K562 (cell line): Measurements from ENCODE around the gene ASB2.

Experiments used
- BCL6 ChIP-seq: fragments of 250-450 bp; sonication (Bioruptor Pico); IDR thresholded peaks from 2 replicates; pipeline ENCODE4 v1.4.0; 2020
- NBN ChIP-seq: fragments of 450-650 bp; IDR thresholded peaks from 2 replicates; pipeline ENCODE4 v1.6.1; 2016; ENCODE audit warnings: low read depth, mild to moderate bottlenecking

DNA sequence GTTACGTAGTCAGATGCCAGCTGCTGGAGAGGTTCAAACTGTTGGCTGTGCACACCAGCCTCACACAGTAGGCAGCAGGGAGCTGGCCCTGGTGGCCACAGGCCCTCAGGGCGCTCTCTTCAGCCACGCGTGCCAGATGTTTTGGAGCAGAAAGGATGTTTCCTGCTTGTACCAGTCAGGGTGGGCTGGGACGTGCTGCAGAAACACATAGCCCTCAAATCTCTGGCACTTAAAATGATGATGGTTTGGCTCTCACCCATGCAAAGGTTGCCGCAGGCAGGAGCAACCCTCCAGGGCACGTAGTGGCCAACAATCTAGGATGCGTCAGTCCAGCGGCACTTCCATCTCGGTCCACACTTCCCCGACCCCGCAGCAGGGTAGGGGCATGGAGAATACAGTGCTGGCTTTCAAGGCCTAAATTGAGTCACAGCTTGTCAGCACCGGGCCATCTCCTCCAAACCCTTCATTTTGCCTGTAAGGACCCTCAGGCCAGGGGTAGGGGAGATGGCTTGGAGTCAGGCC, 50.9 kb downstream of the ASB2 start:
- no peak for TF ChIP-seq NBN
- no peak for TF ChIP-seq BCL6
